ENCODE measurements around the gene C10orf95. TPM values are rescaled to one million over a fixed set of nuclear protein-coding genes. Genes with fewer than 3 reads are reported as not detected.

Gene C10orf95
- total and polyA plus RNA-seq, 9 donors = 0.11 to 22.3 (median 0.56) TPM; not detected in 3

GRCh38 chr10:102470579-102471546 is 19.5 kb upstream of the C10orf95 start:
- no peaks in the 10 kb centered on the region for H3K4me1 ChIP-seq (ENCODE audit: insufficient read depth)
- no peaks in the 10 kb centered on the region for H3K9me3 ChIP-seq
- H3K4me3 ChIP-seq = no peak overlapping the region
- H3K27ac ChIP-seq = no peak overlapping the region
- no peak for DNase-seq
- WGBS, 3 donors = 88 to 94% (median 92%) methylated on average over 32 to 36 of the region's 36 CpGs
- H3K27me3 ChIP-seq = no peaks in the 10 kb centered on the region
- TF ChIP-seq POLR2A (IDR thresholded peaks at IDR 0.05) = no peak
- no peak for TF ChIP-seq EP300 (IDR thresholded peaks at IDR 0.05)
- TF ChIP-seq CTCF (IDR thresholded peaks at IDR 0.05) = no peak
- intact Hi-C loops (cut with DNase I) = loop anchor here in 2 of 4 donors (10.0 kb wide), 2 partner anchors 86 to 236 kb away; no protein-coding TSS in a partner anchor
- no peaks in the 10 kb centered on the region for H3K36me3 ChIP-seq

GRCh38 chr10:102468683-102469082 is 17.3 kb upstream of the C10orf95 start:
- TF ChIP-seq POLR2A (IDR thresholded peaks at IDR 0.05) = no peak
- TF ChIP-seq EP300 (IDR thresholded peaks at IDR 0.05) = no peak
- no peak for TF ChIP-seq CTCF (IDR thresholded peaks at IDR 0.05)
- H3K36me3 ChIP-seq = no peaks in the 10 kb centered on the region
- no peaks in the 10 kb centered on the region for H3K27me3 ChIP-seq
- intact Hi-C loops (cut with DNase I) = no loop called here
- WGBS, 3 donors = 48 to 61% (median 57%) methylated on average over 9 of the region's 9 CpGs
- H3K27ac ChIP-seq = no peak overlapping the region
- no peak for DNase-seq
- H3K9me3 ChIP-seq = no peaks in the 10 kb centered on the region
- no peaks in the 10 kb centered on the region for H3K4me1 ChIP-seq (ENCODE audit: insufficient read depth)
- H3K4me3 ChIP-seq = no peak overlapping the region

GRCh38 chr10:102467971-102468438 is 16.7 kb upstream of the C10orf95 start:
- WGBS, 3 donors = 54 to 65% (median 63%) methylated on average over 6 of the region's 6 CpGs
- no peak for DNase-seq

GRCh38 chr10:102467318-102467717 is 16.0 kb upstream of the C10orf95 start:
- H3K4me1 ChIP-seq (ENCODE audit: insufficient read depth) = no peaks in the 10 kb centered on the region
- no peaks in the 10 kb centered on the region for H3K9me3 ChIP-seq
- TF ChIP-seq POLR2A (IDR thresholded peaks at IDR 0.05) (no peak), CTCF (IDR thresholded peaks at IDR 0.05) (no peak), EP300 (IDR thresholded peaks at IDR 0.05) (no peak)
- H3K36me3 ChIP-seq = no peaks in the 10 kb centered on the region
- no peaks in the 10 kb centered on the region for H3K27me3 ChIP-seq
- no peak overlapping the region for H3K4me3 ChIP-seq
- no peak for DNase-seq
- intact Hi-C loops (cut with DNase I) = no loop called here
- WGBS, 3 donors = 68 to 85% (median 73%) methylated on average over 6 of the region's 6 CpGs
- no peak overlapping the region for H3K27ac ChIP-seq

More at GRCh38 chr10:102467971-102468438, 16.7 kb upstream of the C10orf95 start:
- Histone ChIP-seq H3K4me1 (ENCODE audit: insufficient read depth) (no peaks in the 10 kb centered on the region), H3K27ac (no peak overlapping the region), H3K27me3 (no peaks in the 10 kb centered on the region), H3K9me3 (no peaks in the 10 kb centered on the region), H3K4me3 (no peak overlapping the region), H3K36me3 (no peaks in the 10 kb centered on the region)
- no peak for TF ChIP-seq POLR2A (IDR thresholded peaks at IDR 0.05)
- TF ChIP-seq CTCF (IDR thresholded peaks at IDR 0.05) = no peak
- no peak for TF ChIP-seq EP300 (IDR thresholded peaks at IDR 0.05)
- intact Hi-C loops (cut with DNase I) = no loop called here

Measured in ovary (tissue), 9 donors.